Fibroblast of lung (primary cell): ENCODE data around the gene ZBTB7C.
"Not testable (repeated sequence)": the region's sequence is repeated elsewhere in the genome, so short reads cannot be mapped to it uniquely, and the experiment has no call there.

Source experiments
- EZH2 ChIP-seq: IDR thresholded peaks from 2 replicates; pipeline ENCODE4 v1.5.1; 2012; ENCODE audit warnings: low read length, control low read depth, mild to moderate bottlenecking; ENCODE audit errors: missing control alignments
- TF ChIP-seq, protein P1 (sequence below), 2 donors: IDR thresholded peaks in 1 of 2; conservative IDR thresholded peaks in 1 of 2; 1 replicate in 1 of 2; 2 replicates in 1 of 2; pipeline ENCODE4 v1.5.1; 2011 to 2012; ENCODE audit warnings: low read length in 2 of 2, control low read depth in 1 of 2, inconsistent platforms in 1 of 2, low read depth in 1 of 2, mild to moderate bottlenecking in 1 of 2

GRCh38 chr18:48281460-48281859 lies 127.7 kb downstream of the ZBTB7C start:
- TF ChIP-seq, protein P1, sequence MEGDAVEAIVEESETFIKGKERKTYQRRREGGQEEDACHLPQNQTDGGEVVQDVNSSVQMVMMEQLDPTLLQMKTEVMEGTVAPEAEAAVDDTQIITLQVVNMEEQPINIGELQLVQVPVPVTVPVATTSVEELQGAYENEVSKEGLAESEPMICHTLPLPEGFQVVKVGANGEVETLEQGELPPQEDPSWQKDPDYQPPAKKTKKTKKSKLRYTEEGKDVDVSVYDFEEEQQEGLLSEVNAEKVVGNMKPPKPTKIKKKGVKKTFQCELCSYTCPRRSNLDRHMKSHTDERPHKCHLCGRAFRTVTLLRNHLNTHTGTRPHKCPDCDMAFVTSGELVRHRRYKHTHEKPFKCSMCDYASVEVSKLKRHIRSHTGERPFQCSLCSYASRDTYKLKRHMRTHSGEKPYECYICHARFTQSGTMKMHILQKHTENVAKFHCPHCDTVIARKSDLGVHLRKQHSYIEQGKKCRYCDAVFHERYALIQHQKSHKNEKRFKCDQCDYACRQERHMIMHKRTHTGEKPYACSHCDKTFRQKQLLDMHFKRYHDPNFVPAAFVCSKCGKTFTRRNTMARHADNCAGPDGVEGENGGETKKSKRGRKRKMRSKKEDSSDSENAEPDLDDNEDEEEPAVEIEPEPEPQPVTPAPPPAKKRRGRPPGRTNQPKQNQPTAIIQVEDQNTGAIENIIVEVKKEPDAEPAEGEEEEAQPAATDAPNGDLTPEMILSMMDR (conservative IDR thresholded peaks at IDR 0.05 in 1 of 2, IDR thresholded peaks at IDR 0.05 in 1 of 2; ENCODE audit: low read depth in 1 of 2, low read length in 2 of 2), result not testable (repeated sequence)
- TF ChIP-seq EZH2, result not testable (repeated sequence)
